GM12872 (cell line): ENCODE measurements around the gene DPEP2.

Experiments used
- TF ChIP-seq, protein P1 (sequence below): IDR thresholded peaks from 3 replicates; pipeline ENCODE4 v1.5.1; 2011; ENCODE audit warnings: low read depth, mild to moderate bottlenecking, low read length, moderate library complexity; ENCODE audit not compliant: insufficient read depth

DPEP2 gene

DNA sequence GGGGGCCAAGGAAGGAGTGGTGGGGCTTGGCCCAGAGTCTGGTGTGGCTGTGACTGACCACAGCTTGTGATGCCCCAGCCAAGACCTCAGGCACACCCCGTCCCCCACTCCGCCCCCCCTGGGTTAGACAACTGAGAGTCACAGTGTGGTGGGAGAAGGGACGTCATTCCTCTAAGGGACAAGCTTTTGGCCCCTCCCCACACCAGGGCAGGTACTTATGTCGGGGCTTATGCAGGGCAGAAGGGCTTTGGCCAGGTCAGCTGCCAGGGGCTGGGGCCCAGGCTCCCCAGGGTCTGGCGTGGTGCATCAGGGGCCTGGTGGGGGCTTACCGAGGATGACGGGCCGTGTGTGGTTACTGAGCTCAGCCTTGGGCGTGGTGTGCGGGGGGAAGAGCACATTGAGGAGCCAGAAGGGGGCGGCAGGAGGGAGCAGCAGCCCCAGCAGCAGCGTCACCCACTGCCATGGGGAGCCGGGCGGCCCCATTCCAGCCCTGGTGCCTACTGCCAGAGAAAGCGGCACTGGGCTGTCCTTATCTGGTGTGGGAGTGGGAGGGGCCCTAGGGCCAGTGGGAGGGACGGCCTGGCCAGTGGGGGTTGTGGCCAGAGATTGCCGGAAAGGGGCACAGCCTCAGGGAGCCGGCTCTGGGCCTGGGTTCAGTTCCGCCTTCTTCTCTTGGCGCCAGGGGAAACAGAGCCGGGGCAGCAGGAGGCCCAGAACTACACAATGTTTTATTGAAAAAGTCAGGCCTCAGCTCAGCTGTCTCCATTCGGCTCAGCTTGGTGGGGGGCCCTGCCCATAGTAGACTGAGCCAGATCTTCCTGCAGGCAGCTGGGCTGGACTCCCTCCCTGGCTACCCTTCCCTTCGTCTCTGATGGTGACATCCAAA lies 55.4 kb downstream of the DPEP2 start, which contains the start of gene LCAT:
LCAT (minus strand) TSS at position 502 of the 886 bp plus-strand sequence; CDS start at position 483, 19 bp downstream.
- TF ChIP-seq, protein P1, sequence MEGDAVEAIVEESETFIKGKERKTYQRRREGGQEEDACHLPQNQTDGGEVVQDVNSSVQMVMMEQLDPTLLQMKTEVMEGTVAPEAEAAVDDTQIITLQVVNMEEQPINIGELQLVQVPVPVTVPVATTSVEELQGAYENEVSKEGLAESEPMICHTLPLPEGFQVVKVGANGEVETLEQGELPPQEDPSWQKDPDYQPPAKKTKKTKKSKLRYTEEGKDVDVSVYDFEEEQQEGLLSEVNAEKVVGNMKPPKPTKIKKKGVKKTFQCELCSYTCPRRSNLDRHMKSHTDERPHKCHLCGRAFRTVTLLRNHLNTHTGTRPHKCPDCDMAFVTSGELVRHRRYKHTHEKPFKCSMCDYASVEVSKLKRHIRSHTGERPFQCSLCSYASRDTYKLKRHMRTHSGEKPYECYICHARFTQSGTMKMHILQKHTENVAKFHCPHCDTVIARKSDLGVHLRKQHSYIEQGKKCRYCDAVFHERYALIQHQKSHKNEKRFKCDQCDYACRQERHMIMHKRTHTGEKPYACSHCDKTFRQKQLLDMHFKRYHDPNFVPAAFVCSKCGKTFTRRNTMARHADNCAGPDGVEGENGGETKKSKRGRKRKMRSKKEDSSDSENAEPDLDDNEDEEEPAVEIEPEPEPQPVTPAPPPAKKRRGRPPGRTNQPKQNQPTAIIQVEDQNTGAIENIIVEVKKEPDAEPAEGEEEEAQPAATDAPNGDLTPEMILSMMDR, result no peak

- TF ChIP-seq, protein P1, result no peak
These were observed 56.0 kb downstream of the DPEP2 start for GRCh38 chr16:67943256-67943618.

DNA sequence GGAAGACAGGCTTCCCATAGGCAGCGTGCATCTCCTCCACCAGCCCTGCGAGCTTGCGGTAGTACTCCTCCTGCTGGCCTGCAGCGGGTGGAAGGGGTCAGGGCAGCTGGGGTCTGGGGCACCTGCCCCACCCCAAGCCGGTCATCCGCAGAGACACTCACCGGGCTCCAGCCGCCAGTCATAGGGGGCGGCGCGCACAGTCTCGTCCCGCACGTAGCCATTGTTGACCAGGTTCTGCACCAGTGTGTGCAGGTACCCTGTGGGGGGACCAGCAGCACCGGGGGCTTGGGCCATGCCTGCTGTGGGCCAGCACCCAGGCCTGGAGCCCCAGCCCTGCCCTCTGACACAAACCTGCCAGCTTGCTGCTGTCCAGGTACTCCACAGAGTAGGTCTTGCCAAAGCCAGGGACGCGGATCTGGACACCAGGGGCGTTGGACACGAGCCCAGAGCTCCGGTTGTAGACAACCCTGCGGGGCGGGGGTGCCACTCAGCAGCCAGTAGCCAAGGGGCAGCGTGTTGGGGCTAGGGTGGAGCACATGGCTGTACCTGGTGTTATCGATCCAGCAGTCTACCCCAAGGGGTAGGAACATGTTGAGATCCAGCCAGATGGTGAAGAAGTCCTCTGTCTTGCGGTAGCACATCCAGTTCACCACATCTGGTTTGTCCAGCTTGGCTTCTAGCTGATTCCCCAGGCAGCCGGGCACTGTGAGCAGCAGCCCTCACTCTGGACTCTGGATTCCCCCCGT lies 56.6 kb downstream of the DPEP2 start:
- TF ChIP-seq, protein P1, result no peak

GRCh38 chr16:67942200-67942509 lies 57.1 kb downstream of the DPEP2 start:
- TF ChIP-seq, protein P1, result peak; percentile 91

GRCh38 chr16:67941469-67942199 lies 57.6 kb downstream of the DPEP2 start:
- TF ChIP-seq, protein P1, result no peak

DNA sequence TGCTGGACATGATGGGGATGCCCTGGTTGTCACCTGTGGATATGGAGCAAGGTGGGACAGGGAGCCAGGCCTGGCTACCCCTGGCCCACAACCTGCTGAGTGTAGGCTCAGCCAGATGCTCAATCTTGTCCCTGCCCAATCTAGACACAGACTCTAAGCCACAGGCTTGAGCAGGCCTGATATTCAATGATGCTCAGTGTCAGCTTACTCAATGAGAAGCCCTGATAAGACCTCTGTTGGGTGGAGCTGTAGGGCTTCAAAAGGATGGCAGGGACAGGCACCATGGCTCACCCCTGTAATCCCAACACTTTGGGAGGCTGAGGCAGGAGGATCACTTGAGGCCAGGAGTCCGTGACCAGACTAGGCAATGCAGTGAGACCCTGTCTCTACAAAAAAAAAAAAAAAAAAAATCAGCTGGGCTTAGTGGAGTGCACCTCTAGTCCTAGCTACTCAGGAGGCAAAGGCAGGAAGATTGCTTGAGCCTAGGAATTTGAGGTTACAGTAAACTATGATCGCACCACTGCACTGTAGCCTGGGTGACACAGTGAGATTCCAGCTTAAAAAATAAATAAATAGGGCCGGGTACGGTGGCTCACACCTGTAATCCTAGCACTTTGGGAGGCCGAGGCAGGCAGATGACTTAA lies 58.7 kb downstream of the DPEP2 start:
- TF ChIP-seq, protein P1, result no peak
